GM23338 (cell line): ENCODE results near the gene SMAD3. TPM values are rescaled to one million over a fixed set of nuclear protein-coding genes. Genes with fewer than 3 reads are reported as not detected.

ENCODE experiments used
- CTCF ChIP-seq, 2 experiments: fragments of 200-600 bp in 1 of 2; sonication (generic) in 1 of 2; conservative IDR thresholded peaks; 2 replicates each; pipeline versions ENCODE4 v1.5.1 to v1.6.1; 2016 to 2017; ENCODE audit warnings: antibody characterized with exemption in 2 of 2, low read depth in 2 of 2, mild to moderate bottlenecking in 2 of 2, moderate library complexity in 1 of 2
- ETS1 ChIP-seq: IDR thresholded peaks from 2 replicates; pipeline ENCODE4 v1.6.1; 2016; ENCODE audit warnings: antibody characterized with exemption
- EZH2 ChIP-seq: fragments of 200-600 bp; sonication (generic); IDR thresholded peaks from one replicate; pipeline ENCODE4 v1.8.0; 2017; ENCODE audit warnings: antibody characterized with exemption, mild to moderate bottlenecking, low read depth; ENCODE audit not compliant: unreplicated experiment
- EZH2phosphoT487 ChIP-seq: fragments of 200-600 bp; sonication (generic); IDR thresholded peaks from one replicate; pipeline ENCODE4 v1.8.1; 2018; ENCODE audit warnings: antibody characterized with exemption; ENCODE audit not compliant: unreplicated experiment
- JUNB ChIP-seq: IDR thresholded peaks from one replicate; pipeline ENCODE4 v1.6.1; 2016; ENCODE audit warnings: antibody characterized with exemption; ENCODE audit not compliant: unreplicated experiment
- NANOG ChIP-seq: IDR thresholded peaks from 2 replicates; pipeline ENCODE4 v1.6.1; 2016; ENCODE audit warnings: antibody characterized with exemption, borderline replicate concordance
- POLR2AphosphoS5 ChIP-seq: IDR thresholded peaks from 2 replicates; pipeline ENCODE4 v1.6.1; 2016; ENCODE audit warnings: antibody characterized with exemption, low read depth
- STAT1 ChIP-seq: IDR thresholded peaks from one replicate; pipeline ENCODE4 v1.6.1; 2016; ENCODE audit warnings: antibody characterized with exemption; ENCODE audit not compliant: unreplicated experiment
- ZNF462 ChIP-seq: fragments of 250-450 bp; sonication (Bioruptor Pico); IDR thresholded peaks from 2 replicates; pipeline ENCODE4 v1.5.0; 2020; ENCODE audit warnings: mild to moderate bottlenecking, moderate library complexity
- polyA plus RNA-seq: library from polyadenylated mRNA; unstranded; fragments of >200 nt; fragmentation: Nextera tagmentation; extraction: Ambion mirVana; gene quantifications from 2 replicates; pipeline ENCODE4 v1.2.1, GENCODE V29; 2016
- total RNA-seq: library from RNA; depleted of rRNA; stranded (reverse); fragments of >200 nt; shearing (Covaris generic); gene quantifications from 2 replicates; pipeline ENCODE4 v1.2.3, GENCODE V29; 2014

The SMAD3 gene
- total and polyA plus RNA-seq, 2 experiments from 2014 or later = 4.9 to 11.6 TPM

GRCh38 chr15:67076147-67076843 lies 10.9 kb downstream of the SMAD3 start (continued):
- no peak for TF ChIP-seq ZNF462 (CRISPR knock-in tag)
- no peak for TF ChIP-seq POLR2AphosphoS5
- no peak for TF ChIP-seq CTCF (conservative IDR thresholded peaks at IDR 0.05; ENCODE audit: low read depth in 2 of 2)
- no peak for TF ChIP-seq NANOG
- no peak for TF ChIP-seq EZH2
- no peak for TF ChIP-seq STAT1
- TF ChIP-seq JUNB = no peak
- TF ChIP-seq EZH2phosphoT487 = no peak
- no peak for TF ChIP-seq ETS1
